Measurements from ENCODE around the gene MGLL.
A peak's percentile ranks its signal among the peaks of the same experiment; 100 is the strongest.

The MGLL gene

GRCh38 chr3:127739347-127740135, 82.8 kb downstream of the MGLL start:
- no peak for TF ChIP-seq CTCF (IDR thresholded peaks at IDR 0.05; ENCODE audit: control insufficient read depth, insufficient read depth, low read depth, low read length, missing control alignments)
- DNase-seq (ENCODE audit: low read depth), result no peak
- H3K4me3 ChIP-seq (ENCODE audit: control insufficient read depth, low read depth, low read length), result no peak overlapping the region

GRCh38 chr3:127738192-127738840, 84.0 kb downstream of the MGLL start:
- DNase-seq (ENCODE audit: low read depth), result no peak
- TF ChIP-seq CTCF (IDR thresholded peaks at IDR 0.05; ENCODE audit: control insufficient read depth, insufficient read depth, low read depth, low read length, missing control alignments), result no peak
- H3K4me3 ChIP-seq (ENCODE audit: control insufficient read depth, low read depth, low read length), result no peak overlapping the region

- TF ChIP-seq CTCF (IDR thresholded peaks at IDR 0.05; ENCODE audit: control insufficient read depth, insufficient read depth, low read depth, low read length, missing control alignments), result no peak
- H3K4me3 ChIP-seq (ENCODE audit: control insufficient read depth, low read depth, low read length), result no peak overlapping the region
- DNase-seq (ENCODE audit: low read depth), result no peak
Observed at GRCh38 chr3:127736801-127737539, 85.3 kb downstream of the MGLL start.

- peak; percentile 44 for DNase-seq (ENCODE audit: low read depth)
- H3K4me3 ChIP-seq (ENCODE audit: control insufficient read depth, low read depth, low read length), result no peak overlapping the region
Observed at GRCh38 chr3:127735767-127736693, 86.3 kb downstream of the MGLL start.

GRCh38 chr3:127734754-127735473, 87.4 kb downstream of the MGLL start:
- peak; percentile 94 for DNase-seq (ENCODE audit: low read depth)
- TF ChIP-seq CTCF (IDR thresholded peaks at IDR 0.05; ENCODE audit: control insufficient read depth, insufficient read depth, low read depth, low read length, missing control alignments), result no peak
- no peak overlapping the region for H3K4me3 ChIP-seq (ENCODE audit: control insufficient read depth, low read depth, low read length)

More at GRCh38 chr3:127735767-127736693, 86.3 kb downstream of the MGLL start:
- TF ChIP-seq CTCF (IDR thresholded peaks at IDR 0.05; ENCODE audit: control insufficient read depth, insufficient read depth, low read depth, low read length, missing control alignments), result no peak

All from AG09309 (cell line).